Effector memory CD4-positive, alpha-beta T cell (primary cell): ENCODE measurements around the gene ENPEP.
"Not testable (repeated sequence)": the region's sequence is repeated elsewhere in the genome, so short reads cannot be mapped to it uniquely, and the experiment has no call there.

Experiments used
- DNase-seq, 3 donors: peaks; one replicate each; pipeline ENCODE4 v3.0.0-alpha.2; 2020
- H3K27ac ChIP-seq: 2 replicates; pipeline ENCODE4 v1.7.0; 2013; ENCODE audit warnings: mild to moderate bottlenecking, low read length, moderate library complexity; ENCODE audit not compliant: insufficient read depth, poor library complexity, severe bottlenecking
- H3K27me3 ChIP-seq: replicated peaks from 2 replicates; pipeline ENCODE4 v1.7.0; 2013; ENCODE audit warnings: mild to moderate bottlenecking, low read length; ENCODE audit not compliant: insufficient read depth, control insufficient read depth, poor library complexity, severe bottlenecking
- H3K36me3 ChIP-seq: 2 replicates; pipeline ENCODE4 v1.7.0; 2013; ENCODE audit warnings: mild to moderate bottlenecking, low read length, moderate library complexity; ENCODE audit not compliant: control insufficient read depth, insufficient read depth
- H3K4me1 ChIP-seq: 2 replicates; pipeline ENCODE4 v1.7.0; 2013; ENCODE audit warnings: low read length, mild to moderate bottlenecking; ENCODE audit not compliant: control insufficient read depth, insufficient read depth, poor library complexity, severe bottlenecking
- H3K4me3 ChIP-seq: 2 replicates; pipeline ENCODE4 v1.7.0; 2013; ENCODE audit warnings: low read length, low read depth, mild to moderate bottlenecking; ENCODE audit not compliant: insufficient read depth, poor library complexity, severe bottlenecking
- H3K9me3 ChIP-seq: 2 replicates; pipeline ENCODE4 v1.7.0; 2013; ENCODE audit warnings: mild to moderate bottlenecking, low read length, moderate library complexity; ENCODE audit not compliant: control insufficient read depth
- total RNA-seq, 3 donors: gene quantifications; one replicate each; lab custom pipeline; 2026; lab: John Stamatoyannopoulos, UW

The ENPEP gene, protein sequence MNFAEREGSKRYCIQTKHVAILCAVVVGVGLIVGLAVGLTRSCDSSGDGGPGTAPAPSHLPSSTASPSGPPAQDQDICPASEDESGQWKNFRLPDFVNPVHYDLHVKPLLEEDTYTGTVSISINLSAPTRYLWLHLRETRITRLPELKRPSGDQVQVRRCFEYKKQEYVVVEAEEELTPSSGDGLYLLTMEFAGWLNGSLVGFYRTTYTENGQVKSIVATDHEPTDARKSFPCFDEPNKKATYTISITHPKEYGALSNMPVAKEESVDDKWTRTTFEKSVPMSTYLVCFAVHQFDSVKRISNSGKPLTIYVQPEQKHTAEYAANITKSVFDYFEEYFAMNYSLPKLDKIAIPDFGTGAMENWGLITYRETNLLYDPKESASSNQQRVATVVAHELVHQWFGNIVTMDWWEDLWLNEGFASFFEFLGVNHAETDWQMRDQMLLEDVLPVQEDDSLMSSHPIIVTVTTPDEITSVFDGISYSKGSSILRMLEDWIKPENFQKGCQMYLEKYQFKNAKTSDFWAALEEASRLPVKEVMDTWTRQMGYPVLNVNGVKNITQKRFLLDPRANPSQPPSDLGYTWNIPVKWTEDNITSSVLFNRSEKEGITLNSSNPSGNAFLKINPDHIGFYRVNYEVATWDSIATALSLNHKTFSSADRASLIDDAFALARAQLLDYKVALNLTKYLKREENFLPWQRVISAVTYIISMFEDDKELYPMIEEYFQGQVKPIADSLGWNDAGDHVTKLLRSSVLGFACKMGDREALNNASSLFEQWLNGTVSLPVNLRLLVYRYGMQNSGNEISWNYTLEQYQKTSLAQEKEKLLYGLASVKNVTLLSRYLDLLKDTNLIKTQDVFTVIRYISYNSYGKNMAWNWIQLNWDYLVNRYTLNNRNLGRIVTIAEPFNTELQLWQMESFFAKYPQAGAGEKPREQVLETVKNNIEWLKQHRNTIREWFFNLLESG
- total RNA-seq: 0 reads per million in 3 donors

DNA sequence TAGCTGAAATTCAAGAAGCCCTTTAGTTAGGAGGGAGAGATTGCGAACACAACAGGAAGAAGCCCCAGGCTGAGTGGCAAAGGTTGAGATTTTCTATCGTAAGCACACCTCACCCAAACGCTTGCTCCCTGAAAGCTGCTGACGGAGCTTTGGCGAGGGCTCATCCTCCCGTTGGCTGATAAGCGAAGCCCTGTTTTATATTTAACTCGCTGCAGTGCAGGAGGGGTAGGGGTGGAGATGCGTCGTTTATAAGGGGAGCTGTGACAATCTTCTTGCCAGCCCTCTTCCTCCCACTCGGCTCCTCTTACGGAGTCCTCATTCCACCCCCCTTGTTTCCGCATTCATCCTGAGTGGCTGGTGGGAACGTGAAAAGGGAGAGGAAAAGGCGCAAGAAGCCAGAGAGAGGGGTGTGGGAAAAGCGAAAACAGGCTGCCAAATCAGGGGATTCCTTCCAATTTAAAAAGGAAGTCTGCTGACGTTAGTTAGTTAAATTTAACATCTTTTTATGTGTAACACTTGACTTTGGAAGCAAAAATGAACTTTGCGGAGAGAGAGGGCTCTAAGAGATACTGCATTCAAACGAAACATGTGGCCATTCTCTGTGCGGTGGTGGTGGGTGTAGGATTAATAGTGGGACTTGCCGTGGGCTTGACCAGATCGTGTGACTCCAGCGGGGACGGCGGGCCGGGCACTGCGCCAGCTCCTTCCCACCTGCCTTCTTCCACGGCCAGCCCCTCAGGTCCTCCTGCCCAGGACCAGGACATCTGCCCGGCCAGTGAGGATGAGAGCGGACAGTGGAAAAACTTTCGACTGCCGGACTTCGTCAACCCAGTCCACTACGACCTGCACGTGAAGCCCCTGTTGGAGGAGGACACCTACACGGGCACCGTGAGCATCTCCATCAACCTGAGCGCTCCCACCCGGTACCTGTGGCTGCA lies at the start of gene ENPEP:
TSS of gene ENPEP (plus strand) at position 275 of the 938 bp plus-strand sequence. CDS start at position 535, 260 bp downstream.
- Histone ChIP-seq H3K36me3 (no peaks in the 10 kb centered on the region), H3K4me3 (no peak within 1 kb of the TSS), H3K9me3 (no peaks in the 10 kb centered on the region), H3K27me3 (no peaks in the 10 kb centered on the region), H3K27ac (no peak within 1 kb of the TSS), H3K4me1 (no peaks in the 10 kb centered on the region)
- DNase-seq: no peak

DNA sequence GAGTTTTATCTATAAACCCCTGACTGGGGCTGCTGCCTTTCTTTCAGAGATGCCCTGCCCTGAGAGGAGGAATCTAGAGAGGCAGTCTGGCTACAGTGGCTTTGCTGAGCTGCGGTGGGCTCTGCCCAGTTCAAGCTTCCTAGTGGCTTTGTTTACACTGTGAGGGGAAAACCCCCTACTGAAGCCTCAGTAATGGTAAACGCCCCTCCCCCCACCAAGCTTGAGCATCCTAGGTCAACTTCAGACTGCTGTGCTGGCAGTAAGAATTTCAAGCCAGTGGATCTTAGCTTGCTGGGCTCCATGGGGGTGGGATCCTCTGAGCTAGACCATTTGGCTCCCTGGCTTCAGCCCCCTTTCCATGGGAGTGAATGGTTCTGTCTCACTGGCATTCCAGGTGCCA lies 44.1 kb upstream of the ENPEP start:
- not testable (repeated sequence) for H3K27me3 ChIP-seq, H3K9me3 ChIP-seq, H3K4me3 ChIP-seq, H3K4me1 ChIP-seq, H3K36me3 ChIP-seq, DNase-seq, H3K27ac ChIP-seq

DNA sequence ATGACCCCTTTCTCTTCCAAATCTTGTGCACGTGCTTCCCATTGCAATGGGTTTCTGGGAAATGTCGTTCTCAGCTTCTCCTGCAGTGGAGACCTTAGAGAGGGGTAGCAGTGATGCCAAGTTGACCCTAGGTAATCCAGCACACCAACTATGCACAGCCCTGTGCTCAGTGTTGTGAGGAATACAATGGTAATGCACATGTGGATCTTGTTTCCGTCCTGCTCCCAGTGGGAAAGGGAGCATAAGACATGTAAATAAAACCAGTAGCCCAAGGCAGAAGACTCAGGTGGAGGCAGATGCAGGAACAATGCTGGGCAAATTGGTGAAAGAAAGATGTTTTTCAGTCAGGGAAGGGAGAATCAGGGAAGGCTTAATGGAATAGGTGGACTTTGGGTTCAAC lies 38.7 kb upstream of the ENPEP start:
- not testable (repeated sequence) for H3K27ac ChIP-seq, H3K27me3 ChIP-seq, H3K4me3 ChIP-seq, DNase-seq, H3K36me3 ChIP-seq, H3K9me3 ChIP-seq, H3K4me1 ChIP-seq

DNA sequence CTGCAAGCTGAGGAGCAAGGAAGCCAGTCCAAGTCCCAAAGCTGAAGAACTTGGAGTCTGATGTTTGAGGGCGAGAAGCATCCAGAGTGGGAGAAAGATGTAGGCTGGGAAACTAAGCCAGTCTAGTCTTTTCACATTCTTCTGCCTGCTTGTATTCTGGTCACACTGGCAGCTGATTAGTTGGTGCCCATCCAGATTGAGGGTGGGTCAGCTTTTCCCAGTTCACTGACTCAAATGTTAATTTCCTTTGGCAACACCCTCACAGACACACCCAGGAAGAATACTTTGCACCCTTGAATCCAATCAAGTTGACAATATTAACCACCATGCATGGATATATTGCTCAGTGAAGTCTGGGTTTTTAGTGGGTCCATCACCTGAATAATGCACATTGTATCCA lies 36.7 kb upstream of the ENPEP start:
- H3K9me3 ChIP-seq, H3K27me3 ChIP-seq, H3K4me3 ChIP-seq, H3K27ac ChIP-seq, DNase-seq, H3K36me3 ChIP-seq, H3K4me1 ChIP-seq: not testable (repeated sequence)

DNA sequence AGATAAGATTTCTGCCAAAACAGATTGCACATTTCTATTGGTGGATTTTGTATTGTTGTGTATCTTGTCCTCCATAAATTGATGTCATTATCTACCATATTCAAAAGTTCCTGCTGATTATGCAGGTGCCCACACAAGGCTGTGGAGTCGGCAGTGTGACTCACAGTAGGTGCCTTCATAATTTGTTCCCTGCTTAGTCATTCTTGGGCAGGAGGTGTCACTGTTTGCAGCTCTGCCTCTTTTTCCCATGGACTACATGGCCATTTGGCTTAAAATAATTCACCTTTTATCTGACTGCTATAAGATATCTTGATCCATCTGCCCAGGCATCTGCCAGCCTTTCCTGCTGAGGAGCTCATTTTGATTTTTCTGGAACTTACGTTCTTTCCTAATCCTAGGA lies 33.6 kb upstream of the ENPEP start:
- no peaks in the 10 kb centered on the region for H3K36me3 ChIP-seq
- H3K4me3 ChIP-seq: no peak overlapping the region
- H3K27ac ChIP-seq: no peak overlapping the region
- DNase-seq: no peak
- H3K27me3 ChIP-seq: no peaks in the 10 kb centered on the region
- H3K4me1 ChIP-seq: no peaks in the 10 kb centered on the region
- H3K9me3 ChIP-seq: no peaks in the 10 kb centered on the region

DNA sequence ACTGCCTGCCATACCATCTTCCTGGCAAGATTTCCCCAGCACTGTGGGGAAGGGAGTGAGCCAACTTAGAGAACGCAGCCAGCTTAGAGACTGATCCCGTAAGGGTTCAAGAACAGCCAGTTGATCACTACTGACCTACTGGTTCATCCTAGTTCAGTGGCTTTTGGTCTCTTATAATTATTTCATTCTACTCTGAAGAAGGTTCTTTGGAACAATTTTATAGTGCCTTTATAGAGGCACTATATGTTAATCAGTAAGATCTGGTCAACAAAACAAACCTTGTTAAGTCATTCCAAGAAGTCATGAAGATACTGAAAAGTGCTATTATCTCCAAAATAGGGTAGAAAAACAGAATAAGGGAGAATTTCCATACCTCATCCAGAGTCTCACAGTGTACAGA lies 33.2 kb upstream of the ENPEP start:
- H3K27me3 ChIP-seq: no peaks in the 10 kb centered on the region
- no peak for DNase-seq
- no peaks in the 10 kb centered on the region for H3K4me1 ChIP-seq
- no peaks in the 10 kb centered on the region for H3K9me3 ChIP-seq
- no peak overlapping the region for H3K4me3 ChIP-seq
- H3K36me3 ChIP-seq: no peaks in the 10 kb centered on the region
- H3K27ac ChIP-seq: no peak overlapping the region

DNA sequence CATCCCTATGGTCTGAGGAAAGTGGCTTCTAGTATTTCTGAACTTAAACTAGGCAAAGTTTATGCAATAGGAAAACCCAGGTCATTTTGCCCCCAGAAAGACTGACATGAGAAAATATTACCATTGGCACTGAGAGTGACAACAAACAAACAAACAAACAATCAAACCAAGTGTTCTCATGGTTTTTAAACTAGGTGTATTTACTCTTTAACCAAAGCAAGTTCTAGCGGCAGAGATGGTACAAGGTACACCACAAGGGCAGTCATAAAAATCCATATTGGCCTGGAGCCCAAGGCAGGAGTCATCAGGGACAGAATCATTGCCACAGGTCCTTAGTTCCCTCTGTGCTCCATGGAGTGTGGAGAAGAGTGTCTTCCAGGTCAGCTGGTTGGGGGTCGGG lies 26.0 kb upstream of the ENPEP start:
- Histone ChIP-seq H3K4me3 (no peak overlapping the region), H3K4me1 (no peaks in the 10 kb centered on the region), H3K27me3 (no peaks in the 10 kb centered on the region), H3K36me3 (no peaks in the 10 kb centered on the region), H3K27ac (no peak overlapping the region), H3K9me3 (no peaks in the 10 kb centered on the region)
- no peak for DNase-seq

DNA sequence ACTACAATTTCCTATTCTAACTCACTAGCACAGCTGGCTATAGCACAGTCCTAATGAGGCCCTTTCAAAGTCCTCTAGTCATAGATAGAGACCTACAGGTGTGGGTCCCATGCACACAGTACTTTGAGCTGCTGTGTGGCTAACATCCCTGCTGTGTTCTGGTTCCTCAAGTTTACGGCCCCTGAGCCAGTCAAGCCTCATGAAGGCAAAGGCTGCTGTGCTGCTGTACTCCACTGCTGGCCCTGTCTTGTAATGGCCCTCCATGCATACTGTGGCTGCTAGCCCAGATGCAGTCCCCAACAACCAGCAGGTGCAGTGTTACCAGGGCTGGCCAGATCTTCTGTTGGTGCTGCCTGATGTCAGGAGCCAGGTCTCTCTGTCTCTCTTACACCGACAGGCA lies 23.4 kb upstream of the ENPEP start:
- no peak overlapping the region for H3K4me3 ChIP-seq
- H3K4me1 ChIP-seq: no peaks in the 10 kb centered on the region
- no peaks in the 10 kb centered on the region for H3K27me3 ChIP-seq
- no peaks in the 10 kb centered on the region for H3K9me3 ChIP-seq
- no peaks in the 10 kb centered on the region for H3K36me3 ChIP-seq
- DNase-seq: no peak
- H3K27ac ChIP-seq: no peak overlapping the region

DNA sequence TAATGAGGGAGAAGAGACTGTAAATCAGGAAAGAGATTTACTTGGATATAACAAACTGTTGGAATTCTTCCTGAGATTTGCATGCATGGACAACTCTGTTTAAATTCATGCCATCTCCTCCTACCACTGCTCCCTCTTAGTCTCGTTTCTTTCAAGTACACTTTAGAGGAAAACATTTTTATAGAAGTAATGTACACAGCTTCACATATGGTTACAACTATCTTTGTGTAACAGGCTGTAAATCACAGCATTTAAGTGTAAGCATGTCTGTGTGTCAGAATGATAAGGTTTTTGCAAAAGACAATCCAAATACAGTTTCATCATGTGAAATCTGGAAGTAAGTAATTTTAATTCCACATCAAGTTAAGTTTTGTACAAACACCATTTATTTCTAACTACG lies 21.5 kb upstream of the ENPEP start:
- H3K36me3 ChIP-seq: no peaks in the 10 kb centered on the region
- H3K9me3 ChIP-seq: no peaks in the 10 kb centered on the region
- H3K27me3 ChIP-seq: no peaks in the 10 kb centered on the region
- DNase-seq: no peak
- H3K4me1 ChIP-seq: no peaks in the 10 kb centered on the region
- H3K27ac ChIP-seq: no peak overlapping the region
- no peak overlapping the region for H3K4me3 ChIP-seq
